EH (cell line): ENCODE data around the gene BRD3OS.

ENCODE experiments used
- DNase-seq: peaks from one replicate; pipeline ENCODE4 v3.0.0-alpha.2; 2015; ENCODE audit warnings: low read depth

BRD3OS gene

GRCh38 chr9:134052491-134052890 is 27.2 kb downstream of the BRD3OS start:
- no peak for DNase-seq

DNA sequence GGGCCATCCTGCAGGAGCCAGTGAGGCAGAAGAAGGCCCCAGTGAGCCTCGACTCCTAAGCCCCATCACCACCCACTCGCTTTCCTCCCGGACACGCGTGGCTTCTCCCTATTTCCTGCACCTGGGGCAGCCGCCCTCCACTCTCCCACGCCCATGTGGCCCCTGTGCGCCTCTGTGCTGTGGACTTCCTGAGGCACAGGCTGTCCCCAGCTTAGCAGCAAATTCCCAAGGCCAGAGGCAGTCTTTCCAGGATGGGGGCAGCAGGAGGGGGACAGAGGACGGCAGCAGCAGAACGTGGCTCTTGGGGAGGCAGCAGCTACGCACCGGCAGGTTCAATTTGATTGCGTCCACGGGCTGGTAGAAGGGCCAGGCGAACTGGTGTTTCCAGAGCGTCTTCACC is 27.7 kb downstream of the BRD3OS start:
- no peak for DNase-seq

DNA sequence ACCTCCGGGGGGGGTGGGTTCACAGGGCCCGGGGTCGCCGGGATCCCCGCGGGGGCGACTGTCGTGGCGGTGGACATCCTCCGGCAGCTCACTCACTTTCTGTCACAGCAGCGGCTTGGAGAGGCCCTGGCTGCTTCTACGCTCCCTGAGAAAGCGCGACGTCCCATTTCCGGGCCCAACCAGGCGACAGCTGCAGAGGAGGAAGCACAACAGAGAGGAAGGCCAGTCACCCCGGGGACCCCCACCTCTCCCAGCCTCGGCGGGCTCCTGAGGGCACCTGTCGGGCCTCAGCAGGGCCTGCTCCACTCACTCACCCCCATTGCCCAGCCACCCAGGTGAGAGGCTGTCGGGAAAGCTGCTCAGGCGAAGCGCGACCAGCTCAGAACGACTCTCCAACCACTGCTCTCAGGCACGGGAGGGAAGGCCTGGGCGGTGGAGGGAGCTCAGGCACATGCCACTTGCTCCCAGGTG is 28.2 kb downstream of the BRD3OS start:
- no peak for DNase-seq

DNA sequence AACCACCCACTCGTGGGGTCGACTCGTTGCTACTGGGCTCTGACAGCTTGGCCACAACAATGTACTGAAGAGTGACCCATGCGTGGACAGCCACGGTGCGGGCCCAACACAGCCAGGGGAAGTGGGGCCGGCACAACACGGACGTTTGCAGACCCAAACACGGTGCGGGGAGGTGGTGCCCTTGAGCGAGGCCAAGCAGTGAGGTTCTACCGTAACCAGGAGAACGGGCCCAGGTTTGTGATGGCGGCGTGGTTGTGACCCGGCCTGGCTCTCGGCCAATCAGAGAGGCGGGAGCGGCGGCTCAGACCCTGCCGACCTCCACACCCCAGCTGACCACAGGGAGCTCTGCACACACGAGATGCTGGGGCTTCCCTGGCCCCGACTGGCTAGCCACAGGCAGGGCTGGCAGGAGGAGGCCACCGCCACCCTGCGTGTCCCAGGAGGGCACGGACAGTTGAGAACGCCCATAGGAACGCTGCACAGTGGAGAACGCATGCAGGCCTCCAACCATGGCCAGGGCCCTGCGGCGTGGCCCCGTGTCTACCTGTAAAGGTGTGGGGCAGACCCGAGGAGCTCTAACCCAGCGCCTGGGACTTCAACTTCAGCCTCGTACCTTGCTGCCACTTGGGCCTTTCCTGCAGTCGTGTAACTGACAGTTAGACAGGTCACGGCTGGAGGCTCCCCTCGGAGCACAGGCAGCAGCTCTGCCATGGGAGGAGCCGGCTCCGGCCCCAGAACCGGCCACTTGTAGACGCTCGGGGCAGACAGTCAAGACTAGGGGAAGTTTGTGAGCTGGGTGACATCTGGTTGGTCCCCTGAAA is 28.9 kb downstream of the BRD3OS start:
- no peak for DNase-seq

GRCh38 chr9:134054891-134055811 is 29.9 kb downstream of the BRD3OS start:
- no peak for DNase-seq

- DNase-seq: peak; percentile 65
Measured at GRCh38 chr9:134055981-134056461, 30.7 kb downstream of the BRD3OS start.

DNA sequence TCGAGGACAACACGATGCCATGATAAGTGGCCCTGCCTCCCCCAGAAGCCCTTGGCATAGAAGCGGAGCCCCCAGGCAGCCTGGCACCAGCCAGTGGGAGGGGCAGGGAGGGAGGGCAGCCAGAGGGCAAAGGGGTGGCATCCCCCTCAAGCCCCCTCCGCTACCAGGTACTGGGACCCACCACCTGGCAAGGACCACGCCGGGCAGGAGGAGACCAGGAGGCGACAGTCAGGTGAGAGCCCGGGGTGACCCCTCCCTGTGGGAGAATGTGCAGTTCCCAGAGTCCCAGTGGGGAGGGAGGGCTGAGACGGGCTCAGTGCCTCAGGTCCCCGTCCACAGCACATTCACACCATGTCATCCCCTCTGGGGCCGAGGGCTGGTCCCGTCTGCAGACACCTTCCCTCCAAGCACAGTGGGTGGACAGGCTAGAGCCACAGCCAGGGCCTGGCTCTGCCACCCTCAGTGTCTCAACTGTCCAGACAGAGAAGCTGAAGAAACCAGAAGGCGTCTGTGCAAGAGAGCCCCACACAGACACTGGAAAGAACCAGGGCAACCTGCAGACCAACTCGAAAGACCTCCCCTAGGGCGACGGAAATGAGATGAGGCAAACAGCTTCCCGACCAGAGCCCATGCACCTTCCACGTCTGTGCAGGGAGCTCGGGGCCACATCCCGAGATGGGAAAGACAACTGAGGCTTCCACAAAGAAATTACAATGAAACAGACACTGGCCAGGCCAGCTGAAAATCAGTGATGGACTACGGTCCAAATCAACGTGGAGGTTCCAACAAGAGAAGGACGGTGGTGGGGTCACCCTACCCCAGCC is 31.4 kb downstream of the BRD3OS start:
- DNase-seq: no peak

DNA sequence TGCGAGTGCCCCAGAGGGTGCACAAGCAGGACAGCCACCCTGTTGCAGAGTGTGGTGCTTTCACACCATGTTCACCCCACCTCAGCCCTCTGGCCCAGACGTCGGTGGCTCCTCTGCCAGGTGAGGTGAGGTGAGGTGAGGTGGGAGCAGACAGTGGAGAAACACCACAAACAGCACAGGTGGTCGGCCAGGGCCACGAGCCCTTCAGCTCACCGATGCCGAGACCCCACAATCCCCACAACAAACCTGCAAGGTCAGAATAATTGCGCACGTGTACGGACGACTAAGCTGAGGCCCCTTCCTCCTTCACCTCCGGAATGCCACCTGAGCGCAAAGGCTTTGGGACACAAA is 32.0 kb downstream of the BRD3OS start:
- DNase-seq: no peak

DNA sequence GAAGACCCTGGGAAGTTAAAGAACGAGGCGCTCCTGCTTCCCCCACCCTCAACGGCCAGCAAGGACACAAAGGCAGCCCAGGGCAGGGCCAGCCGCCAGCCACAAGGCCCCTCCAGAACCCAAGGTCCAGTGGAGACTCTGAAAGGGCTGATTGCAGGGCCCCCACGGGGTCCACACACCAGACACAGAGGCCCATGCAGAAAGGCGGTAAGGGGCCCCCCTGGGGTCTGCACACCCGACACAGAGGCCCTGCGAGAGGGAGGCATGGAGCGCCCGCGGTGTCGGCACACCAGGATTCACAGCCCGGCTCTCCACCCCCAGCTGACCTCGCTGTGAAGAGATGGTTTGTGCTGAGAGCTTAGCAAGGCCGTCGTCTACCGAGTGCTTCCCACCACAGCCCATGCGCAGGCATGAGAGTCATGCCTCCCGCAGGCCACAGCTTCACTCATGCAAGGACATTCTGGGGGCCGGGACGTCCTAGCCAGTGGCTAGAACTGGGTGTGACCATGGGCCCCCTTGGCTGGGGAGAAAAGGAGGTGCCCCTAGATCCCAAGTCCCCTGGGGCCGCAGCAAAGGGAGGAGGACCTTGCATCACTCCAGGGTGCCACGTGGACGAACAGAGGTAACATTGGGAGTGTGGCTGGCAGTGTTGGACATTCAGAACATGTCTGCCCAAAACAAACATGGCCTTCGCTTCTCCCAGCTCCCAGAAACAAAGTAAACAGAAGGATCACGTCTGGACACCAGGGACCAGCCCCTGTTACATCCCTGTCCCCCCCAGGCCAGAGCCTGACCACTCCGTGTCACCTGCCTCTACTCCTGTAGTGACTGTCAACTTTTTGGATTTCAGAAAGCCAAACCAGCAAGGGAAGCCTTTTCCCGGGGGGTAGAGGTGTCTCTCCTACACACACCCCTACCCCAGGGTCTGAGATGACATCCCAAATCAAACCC is 32.7 kb downstream of the BRD3OS start:
- DNase-seq: no peak

GRCh38 chr9:134058716-134059115 is 33.4 kb downstream of the BRD3OS start:
- peak; percentile 56 for DNase-seq

GRCh38 chr9:134059188-134059641 is 33.9 kb downstream of the BRD3OS start:
- no peak for DNase-seq

DNA sequence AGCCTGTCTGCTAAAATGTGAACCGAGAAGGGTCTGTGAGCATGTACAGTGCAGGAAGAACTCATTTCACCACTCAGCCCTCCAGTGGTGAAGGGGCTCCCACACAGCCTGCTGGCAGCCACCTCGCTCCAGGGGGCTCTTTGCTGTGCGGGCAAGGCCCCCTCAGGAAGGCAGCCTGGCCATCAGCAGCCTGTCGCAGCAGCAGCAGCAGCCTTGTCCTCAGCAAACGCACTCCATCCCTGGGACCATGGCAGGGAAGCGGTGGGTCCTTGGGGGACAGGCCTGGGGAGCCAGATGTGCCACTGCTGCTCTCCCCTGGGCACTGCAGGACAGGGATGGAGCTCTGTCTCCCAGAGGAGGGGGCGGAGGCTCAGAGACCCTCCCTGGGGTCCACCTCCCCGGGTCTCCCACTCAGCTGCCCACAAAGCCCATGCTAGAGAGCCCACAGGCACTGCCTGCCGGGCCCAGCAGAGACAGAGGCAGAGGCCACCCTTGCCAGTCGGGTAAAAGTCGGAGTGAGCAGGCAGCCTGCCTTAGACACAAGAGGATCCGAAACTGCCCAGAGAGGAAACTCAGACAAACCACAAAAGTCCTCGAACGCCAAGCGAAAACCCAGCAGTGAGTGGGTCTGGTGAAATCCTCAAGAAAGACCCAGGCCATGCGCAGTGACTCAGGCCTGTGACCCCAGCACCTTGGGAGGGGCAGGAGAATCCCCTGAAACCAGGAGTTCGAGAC is 34.5 kb downstream of the BRD3OS start:
- no peak for DNase-seq

- no peak for DNase-seq
Measured at GRCh38 chr9:134060546-134060945, 35.3 kb downstream of the BRD3OS start.

DNA sequence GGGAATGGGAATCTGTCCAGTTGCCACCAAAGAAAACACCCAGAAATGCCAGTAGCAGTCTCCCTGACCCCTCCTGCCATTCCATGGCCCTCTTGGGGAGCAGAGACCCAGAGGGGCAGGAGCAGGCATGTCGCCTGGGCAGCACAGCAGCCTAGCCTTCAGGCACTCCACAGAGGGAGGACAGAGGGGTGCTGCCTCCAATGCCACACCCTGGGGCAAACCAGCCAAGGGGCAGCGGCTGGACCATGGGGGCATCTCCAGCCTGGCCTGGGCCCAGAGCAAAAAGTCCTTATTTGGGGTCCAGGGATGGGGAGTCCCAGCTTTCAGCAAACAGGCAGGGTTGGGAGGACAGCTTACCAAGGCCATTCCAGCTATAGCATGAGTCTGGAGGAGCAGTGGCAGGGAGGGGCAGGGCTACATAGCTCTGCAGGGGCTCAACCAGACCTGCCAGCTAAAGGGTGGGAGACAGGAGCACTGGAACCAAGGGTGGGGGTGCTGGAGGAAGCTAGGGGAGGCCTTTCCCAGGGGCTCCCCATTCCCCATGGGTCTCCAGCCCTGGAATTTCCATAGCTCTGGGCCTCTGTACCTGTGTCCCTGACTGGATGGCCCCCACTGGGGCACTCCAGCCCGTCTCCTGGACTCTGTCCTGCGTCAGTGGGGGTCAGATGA is 35.9 kb downstream of the BRD3OS start:
- no peak for DNase-seq

GRCh38 chr9:134061688-134062371 is 36.5 kb downstream of the BRD3OS start:
- DNase-seq: no peak

DNA sequence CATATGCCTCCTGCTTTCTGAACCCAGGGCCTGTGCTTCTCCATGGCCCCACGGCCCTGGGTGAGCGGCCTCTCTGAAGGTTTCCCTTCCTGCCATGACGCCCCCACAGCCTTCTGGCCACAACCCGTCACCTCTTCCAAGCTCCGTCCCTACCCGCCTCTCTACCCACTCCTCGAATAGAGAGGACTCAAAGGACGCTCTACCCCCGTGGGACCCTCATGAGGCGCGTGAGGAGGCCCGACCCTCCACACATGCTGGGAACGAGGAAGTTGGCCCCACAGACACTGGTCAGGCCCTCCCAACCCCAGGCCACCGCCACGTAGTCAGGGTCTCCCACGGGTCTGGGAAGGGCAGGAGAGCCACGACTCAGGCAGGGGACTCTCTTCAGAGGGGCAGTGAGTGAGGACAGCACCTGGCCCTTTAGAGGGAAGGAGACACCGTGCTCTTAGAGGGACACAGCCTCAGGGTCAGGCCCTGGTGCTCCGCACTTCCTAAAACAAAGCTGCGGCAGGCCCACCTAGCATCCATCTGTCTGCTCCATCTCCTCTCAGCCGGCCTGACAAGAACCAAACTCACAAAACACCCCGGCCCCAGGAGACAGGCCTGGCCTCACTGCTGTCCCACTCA is 37.3 kb downstream of the BRD3OS start:
- DNase-seq: no peak

DNA sequence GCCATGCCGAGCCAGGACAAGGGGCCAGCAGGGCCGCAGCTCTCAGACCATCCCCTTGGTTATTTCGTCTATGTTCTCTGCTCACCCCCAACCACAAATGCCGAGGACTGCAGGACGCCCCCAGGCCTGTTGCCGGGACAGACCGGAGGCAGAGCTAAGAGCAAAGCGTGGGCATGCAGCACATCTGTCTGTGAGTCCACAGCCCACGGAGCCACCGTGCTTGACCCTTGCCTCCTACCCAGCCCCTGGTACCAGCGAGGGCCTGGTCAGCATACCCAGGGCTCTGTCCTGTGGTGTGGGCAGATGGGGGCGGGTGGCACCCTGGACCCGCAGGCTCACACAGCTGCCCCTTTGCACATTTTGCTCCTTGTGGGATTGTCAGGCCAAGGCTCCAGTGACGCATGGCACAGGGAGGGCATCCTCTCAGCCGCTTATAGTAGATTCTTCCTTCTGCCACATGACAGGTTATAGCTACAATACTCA is 37.8 kb downstream of the BRD3OS start:
- DNase-seq: no peak
